Middle frontal gyrus (tissue), 1 donor: ENCODE data around the gene SGK2.

Experiments used
- DNase-seq: peaks from one replicate; pipeline ENCODE4 v3.0.0-alpha.2; 2015; ENCODE audit warnings: low spot score; ENCODE audit errors: extremely low spot score

The SGK2 gene

DNA sequence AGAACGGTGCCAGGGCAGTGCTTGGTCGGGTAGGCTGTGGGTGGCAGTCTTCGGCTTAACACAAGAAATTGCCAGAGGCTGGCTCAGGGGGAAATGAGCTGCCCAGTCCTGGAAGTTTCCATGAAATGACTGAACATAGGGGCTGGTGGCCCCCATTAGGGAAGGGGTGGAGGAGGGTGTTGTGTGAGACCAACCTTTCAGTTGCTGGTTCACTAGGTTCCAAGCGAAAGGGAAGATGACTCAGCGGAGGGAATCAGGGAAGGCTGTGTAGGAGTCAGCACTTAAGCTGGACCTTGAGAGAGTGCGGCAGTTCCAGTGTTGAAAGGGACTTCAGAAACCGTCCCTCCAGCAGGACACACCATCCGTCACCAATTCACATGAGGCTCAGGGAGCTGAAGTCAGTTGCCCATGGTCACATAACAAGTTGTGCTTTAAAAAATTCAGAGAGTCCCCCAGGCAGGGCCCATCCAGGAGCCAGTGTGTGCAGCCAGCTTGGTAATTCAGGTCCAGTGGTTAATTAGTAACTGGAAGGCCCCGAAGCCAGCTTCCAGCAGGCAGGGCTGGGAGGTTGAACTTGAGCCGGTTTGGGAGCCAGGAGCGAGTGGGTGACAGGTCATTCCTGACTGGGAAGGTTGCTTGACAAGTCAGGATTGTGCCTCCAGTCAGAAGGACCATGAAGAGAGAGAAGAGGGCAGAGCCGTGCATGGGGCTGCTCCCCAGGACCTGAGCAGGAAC is at the start of gene SGK2:
SGK2 (plus strand) TSS at position 616 of the 735 bp plus-strand sequence. CDS start 7,469 bp downstream, outside the sequence.
- DNase-seq = no peak

DNA sequence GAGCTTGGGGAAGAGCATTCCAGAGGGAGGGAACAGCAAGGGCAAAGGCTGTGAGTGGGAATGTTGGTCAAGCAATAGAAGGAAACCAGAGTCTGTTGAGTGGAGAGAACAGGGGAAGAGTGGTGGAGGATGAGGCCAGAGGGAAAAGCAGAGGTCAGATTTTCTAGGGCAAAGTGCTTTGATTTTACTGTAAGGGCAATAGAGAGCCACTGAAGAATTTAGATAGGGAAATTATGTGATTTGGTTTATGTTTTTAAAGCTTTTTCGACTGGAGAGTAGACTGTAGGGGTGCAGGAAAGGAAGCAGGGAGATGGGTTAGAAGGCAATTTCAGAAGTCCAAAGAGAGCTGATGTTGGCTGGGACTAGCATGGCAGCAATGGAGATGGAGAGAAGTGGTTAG is 46.9 kb upstream of the SGK2 start:
- DNase-seq = no peak

DNA sequence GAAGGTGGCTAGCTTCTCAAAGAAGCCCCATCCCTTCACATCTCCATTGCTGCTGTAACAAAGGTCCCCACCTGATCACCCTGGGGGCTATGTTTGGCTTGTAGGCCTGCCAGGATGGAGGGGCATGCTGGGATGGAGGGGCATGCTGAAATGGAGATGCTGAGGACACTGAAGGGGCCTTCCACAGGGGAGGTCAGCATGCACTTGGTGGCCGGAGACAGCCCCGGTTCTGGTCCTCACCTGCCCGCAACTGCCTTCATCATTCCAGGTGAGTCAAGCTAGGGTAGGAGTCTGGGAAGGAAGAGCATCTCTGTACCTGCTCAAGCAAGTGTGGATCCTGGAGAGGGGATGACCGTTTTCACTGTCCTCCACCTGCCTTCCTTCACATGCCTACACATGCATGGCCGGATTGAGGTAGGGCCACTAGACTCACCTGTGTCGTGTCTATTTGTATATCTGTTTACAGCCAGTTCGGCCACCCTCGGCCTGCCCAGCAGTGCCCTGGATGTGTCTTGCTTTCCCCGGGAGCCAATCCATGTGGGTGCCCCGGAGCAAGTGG is 45.4 kb upstream of the SGK2 start:
- no peak for DNase-seq

DNA sequence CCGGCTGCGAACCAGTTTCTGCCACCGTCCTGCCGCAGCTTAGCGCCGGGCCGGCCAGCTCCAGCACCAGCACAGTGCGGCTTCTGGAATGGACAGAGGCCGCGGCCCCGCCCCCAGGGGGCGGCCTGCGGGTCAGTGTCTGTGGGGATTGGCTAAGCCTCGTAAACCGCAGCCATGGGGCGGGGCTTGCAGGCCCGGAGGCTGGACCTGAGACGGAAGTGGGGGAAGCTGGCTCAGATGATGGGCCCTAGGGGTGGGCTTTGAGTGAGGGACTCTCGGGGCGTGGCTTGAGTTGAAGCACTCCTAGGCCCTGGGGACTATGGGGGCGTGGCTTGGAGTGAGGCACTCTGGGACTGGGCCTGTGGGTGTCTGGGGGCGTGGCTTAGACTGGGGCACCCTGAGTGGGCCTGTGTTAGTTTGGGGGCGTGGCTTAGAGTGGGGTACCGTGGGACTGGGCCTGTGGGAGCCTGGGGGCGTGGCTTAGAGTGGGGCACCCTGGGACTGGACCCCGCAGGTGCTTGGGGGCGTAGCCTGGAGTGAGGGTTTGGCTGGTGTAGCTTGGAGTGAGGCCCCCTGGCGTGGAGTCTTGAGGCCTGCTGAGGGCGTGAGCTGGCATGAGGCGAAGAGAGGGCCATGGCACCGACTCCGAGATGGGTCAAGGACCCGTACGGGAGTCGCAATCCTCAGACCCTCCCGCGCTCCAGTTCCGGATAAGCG is 44.7 kb upstream of the SGK2 start:
- DNase-seq = peak; percentile 90

DNA sequence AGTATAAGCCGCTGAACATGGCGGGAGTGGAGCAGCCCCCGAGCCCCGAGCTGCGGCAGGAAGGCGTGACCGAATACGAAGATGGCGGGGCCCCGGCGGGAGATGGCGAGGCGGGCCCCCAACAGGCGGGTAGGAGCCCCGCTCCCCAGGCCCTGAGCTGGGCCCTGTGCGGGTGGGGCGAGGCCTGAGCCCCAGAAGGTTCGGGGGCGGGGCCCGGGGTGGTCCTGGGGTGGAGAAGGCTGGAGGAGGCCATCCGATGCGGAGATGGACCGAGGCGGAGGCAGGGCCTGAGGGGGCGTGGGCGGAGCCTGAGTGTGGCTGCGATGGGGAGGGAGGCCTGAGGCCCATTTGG is 44.2 kb upstream of the SGK2 start:
- no peak for DNase-seq

DNA sequence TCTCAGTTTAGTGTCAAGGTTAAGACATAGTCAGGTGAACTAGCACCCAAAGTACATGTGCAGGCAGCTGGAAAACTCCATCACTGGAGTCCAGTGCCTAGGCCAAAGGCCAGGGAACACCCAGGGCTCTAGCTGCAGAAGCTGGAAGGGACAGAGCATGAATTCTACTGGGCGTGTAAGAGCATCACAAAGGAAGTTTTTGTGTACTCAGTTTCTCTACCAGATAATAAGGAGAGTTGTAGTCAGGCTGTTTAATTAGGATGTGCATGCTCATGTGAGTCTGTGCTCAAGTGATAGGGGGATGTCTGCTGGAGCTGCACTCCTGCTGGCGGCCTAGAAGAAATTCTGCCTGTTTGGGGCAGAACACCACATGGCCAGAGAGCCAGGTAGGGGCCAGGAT is 43.2 kb upstream of the SGK2 start:
- DNase-seq = no peak

DNA sequence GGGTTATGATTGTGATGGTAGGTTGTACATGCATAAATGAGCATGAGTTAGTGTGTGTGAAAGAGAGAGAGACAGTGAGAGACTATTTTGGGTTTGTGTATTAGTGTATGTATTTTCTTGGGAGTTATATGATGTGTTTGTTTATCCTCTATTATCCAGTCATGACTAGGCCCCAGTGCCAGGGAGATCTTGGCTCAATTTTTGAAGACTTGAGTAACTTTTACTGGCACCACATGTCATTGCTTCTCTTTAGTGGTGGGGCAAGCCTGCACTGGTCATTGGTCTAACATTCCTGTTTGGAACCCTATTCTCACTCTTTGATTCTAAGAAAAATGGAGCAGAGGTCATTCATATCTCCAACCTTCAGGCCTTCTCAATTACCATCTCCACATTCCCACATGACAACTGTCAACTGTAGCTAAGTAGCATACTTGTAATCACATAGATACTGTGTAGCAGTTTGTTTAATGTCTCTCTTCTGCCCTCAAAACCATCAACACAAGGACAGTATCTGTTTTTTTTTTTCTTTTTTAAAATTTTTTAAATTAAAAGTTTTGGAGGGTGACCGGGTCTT is 42.5 kb upstream of the SGK2 start:
- DNase-seq = no peak

DNA sequence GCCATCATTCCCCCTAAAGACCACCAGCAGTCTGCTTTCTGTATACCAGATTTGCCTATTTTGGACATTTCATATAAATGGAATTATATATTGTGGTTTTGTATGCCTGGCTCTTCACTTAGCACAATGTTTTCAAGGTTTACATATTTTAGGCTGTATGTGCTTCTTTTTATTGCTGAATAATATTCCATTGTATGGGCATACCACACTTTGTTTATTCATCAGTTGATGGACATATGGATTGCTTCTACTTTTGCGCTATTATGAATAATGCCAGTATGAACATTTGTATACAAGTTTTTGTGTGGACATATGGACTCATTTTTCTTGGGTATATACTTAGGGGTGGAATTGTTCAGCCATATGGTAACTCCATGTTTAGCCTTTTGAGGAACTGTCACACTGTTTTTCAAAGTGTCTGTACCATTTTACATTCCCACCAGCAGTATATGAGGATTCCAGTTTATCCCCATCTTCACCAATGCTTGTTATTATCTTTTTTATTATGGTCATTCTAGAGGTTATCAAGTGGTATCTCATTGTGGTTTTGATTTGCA is 38.7 kb upstream of the SGK2 start:
- DNase-seq = no peak

DNA sequence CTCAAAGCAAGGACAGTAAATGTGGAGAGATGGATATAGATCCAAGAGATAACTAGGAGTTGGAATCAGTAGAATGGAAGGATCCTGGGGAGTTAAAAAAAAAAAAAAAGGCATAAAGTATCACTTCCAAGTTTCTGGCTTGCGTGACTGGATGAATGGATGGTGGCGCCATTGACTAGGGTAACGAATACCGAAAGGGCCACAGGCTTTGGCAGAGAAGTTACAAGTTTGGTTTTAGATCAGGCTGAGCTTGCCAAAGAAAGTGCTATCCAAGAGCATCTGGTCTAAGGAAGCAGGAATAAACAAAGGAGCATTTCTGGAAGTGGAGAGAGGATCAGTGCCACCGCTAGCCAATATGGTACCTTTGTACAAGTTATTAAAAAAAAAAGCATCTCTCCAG is 33.8 kb upstream of the SGK2 start:
- DNase-seq = no peak

DNA sequence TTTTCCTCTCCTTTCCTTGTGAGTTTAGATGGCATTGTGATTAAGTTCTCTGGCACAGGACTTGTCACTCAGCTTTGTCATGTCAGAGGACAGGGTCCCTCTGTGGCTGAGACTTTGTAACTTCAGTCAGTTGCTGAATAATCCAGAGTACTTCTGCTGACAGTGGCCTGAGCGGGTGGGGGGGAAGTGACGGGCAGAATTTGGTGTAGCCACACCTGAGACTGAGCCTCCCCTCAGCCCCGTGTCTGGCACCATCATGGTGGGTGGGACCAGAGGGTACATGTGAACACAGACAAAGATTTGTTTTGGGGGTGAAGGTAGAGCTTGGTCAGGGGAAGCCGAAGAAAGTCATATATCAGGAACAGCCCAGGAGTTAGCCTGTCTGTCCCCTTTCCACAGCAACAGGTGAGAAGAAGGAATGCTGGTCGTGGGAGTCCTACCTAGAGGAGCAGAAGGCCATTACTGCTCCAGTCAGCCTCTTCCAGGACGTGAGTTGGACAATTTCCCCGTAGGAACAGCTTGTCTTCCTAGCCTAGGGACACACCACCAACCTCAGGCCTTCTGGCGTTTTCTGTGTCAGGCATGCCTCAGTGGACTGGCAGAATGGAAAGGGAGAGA is 30.5 kb upstream of the SGK2 start:
- no peak for DNase-seq

DNA sequence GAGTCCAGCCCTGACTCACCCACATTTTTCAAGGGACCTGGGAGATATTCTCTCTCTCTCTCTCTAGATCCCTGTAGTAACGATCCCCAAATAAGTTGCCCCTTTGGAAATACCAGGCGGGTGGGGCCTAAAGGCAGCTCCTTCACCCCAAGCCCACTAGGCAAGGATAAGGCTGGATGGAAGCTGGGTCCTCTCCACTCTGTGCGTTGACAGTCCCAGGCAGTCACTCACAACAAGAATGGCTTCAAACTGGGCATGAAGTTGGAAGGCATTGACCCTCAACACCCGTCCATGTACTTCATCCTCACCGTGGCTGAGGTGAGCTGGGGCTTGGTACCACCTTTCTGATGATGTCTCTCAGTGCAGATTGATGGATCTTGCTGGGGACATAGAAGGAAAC is 29.8 kb upstream of the SGK2 start:
- DNase-seq = no peak

DNA sequence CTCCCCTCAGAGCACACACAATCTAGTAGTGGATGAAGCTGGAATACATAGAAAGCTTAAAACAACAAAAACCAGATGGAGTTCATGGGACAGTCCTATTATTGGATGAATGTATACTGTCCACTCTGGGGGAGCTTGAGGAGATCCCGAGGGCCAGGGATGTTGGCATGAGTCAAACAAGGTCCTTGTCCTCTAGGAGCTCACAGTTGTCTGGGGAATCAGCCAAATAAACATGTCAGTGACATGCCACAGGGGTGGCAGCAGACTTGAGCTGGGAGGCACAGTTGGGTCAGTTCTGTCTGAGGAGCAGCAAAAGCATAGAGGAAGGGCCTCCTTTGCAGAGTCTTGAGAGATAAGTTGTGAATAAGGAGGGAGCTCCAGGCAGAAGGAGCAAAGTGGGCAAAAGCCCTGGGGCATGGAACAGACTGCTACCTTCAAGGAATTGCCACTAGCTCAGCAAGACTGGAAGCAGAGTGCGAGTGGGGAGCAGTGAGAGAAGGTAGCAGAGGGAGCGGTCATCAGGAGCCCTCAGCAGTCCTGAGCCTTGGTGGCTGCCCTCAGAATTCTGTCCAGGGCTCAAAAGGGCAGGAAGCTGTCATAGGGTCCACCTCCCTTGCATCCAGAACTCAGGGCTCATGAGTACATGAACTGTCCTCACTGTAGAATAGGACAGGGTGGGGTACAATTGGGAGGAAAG is 29.2 kb upstream of the SGK2 start:
- no peak for DNase-seq

DNA sequence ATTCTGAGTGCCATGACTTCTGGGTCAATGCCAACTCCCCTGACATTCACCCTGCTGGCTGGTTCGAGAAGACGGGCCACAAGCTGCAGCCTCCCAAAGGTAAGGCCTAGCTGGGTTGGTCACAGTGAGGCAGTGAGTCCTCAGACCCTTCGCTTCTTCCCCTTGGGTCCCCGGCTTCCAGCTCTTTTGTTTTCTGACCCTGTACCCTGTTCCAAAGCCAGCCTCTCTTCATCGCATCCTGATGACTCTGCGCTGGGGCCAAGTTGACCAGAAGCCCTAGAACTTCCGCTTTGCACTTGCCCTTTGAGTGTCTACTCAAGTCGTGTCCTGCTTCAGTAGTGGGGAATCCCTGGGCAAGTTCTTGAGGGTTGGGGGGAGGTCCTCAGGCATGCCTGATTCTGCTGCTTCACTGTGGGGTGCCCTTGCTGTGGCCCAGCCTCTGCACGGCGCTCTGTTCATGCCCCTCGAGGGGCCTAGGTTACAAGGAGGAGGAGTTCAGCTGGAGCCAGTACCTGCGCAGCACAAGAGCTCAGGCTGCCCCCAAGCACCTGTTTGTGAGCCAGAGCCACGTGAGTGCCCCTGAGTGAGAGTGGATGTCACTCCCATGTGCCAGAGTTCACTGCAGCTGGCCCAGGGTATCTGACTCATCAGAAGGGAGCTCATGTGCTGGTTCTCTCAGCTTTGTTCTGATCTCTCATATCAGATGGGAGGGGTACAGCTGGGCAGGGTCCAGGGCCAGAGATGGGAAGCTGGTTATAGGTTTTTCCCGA is 28.3 kb upstream of the SGK2 start:
- DNase-seq = no peak

DNA sequence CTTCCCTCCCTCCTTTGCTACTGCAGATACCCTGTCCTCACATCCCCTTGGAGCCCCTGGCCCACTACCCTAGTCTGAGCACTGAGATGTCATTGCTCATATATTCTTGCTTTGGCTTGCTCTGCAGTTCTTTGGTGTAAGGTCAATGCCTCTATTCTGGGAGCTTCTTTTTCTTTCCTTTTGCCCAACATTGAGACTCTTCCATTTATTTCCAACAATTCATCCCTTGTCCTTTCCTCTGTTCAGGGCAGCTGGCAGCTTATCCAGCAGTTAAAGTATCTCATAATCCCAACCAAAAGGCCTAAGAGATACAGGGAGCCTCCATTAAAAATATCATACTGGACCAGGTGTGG is 27.8 kb upstream of the SGK2 start:
- no peak for DNase-seq

DNA sequence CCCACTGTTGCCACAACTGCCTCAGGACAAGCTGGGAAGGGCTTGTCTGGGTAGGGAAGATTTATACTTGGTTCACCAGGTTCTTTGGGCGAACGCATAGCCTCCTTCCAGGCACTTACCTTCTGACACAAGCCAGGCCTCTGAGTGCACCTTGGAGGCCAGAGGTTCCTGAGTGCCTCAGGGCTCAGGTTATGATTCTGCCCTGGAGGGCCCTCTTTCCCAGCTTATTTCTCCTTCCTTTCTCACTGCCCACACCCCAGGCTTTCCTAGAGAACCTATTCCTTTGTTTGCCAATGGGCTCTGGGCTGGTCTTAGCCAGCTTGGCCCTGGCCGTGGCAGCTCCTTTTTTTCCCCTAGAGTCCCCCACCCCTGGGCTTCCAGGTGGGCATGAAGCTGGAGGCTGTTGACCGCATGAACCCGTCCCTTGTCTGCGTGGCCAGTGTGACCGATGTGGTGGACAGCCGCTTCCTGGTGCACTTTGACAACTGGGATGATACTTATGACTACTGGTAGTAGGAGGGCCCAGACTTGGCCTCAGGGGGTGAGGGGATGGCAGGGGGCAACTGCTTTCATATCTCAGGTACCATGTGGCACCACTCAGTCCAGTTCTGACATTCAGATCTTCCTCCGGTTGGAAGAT is 26.3 kb upstream of the SGK2 start:
- DNase-seq = no peak

DNA sequence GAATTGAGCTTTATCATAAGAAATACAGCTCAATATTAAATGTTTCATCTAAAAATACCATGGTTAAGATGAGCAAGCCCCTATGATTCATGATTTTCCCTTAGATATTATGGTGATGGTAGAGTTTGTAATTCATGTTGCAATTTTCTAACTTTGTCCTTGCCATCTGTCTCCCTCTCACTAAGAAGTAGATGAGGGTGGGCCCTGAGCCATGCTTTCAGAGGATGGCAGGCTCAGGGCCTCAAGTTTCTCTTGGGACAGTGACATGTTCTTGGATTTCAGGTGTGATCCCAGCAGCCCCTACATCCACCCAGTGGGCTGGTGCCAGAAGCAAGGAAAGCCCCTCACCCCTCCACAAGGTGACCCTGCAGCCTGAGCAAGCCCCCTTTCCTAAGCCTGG is 25.8 kb upstream of the SGK2 start:
- DNase-seq = peak; percentile 25

DNA sequence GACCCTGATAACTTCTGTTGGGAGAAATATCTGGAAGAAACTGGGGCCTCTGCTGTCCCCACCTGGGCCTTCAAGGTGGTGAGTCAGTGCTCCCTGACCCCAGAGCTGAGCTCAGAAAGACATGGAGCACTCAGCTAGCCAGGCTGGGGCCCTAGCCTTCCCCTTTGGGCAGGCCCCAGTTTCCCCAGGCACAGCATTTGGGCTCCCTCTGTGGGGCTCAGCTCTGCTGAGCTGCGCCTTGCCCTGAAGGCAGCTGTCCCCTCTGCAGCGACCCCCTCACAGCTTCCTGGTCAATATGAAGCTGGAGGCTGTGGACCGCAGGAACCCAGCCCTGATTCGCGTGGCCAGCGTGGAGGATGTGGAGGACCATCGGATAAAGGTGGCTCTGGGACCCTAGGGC is 24.8 kb upstream of the SGK2 start:
- DNase-seq = no peak

DNA sequence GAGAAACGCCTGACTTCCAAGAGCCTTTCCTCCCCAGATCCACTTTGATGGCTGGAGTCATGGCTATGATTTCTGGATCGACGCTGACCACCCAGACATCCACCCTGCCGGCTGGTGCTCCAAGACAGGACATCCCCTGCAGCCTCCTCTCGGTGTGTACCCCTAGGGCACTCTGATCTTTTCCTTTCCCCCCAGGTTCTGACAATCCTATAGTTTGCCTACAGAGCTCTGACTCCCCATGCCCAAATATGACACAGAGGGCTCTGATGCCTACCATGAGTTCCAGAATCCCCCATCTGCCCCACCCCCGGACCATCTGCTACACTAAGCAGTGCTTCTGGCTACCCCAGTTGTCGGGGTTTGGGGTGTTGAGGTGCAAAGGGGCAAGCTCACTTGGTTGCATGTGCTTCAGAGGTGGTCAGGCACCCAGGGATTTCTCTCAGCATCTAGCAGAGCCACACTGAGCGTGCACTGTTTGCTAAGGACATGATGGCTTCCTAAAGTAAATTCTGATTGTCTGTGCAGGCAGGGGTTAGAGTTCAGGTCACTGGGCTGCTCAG is 24.0 kb upstream of the SGK2 start:
- DNase-seq = no peak

DNA sequence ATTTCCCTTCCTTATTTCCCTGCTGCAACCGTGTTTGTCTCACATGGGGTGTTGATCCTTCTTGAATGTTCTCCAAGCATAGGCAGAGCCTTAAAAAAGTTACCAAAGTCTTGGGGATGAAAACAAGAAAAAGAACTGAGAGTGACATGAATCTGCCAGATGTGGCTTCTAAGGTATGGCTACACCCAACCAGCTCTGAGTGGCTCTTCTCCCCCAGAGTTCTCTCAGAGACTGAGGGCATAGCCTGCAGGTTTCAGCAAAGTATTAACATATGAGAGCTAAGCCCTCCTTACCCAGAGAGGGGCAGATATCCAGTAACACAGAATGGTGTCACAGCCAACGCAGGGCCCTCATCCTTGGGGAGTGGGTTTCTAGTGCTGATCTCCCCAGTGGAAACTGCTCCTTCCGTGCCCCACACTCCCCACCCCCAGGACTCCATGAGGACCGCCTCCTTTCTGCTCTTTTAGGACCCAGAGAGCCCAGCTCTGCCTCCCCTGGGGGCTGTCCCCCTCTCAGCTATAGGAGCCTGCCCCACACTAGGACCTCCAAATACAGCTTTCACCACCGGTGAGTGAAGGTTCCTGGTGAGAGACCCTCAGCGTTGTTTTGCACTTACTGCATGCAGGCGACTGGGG is 23.3 kb upstream of the SGK2 start:
- DNase-seq = no peak
